Measurements from ENCODE around the gene TMEM120B. TPM values are rescaled to one million over a fixed set of nuclear protein-coding genes. Genes with fewer than 3 reads are reported as not detected.

TMEM120B gene
- total and polyA plus RNA-seq, 4 donors, result 3.9 to 17.7 (median 8.1) TPM

GRCh38 chr12:121816925-121817647, 104.5 kb downstream of the TMEM120B start:
- ATAC-seq (ENCODE audit: insufficient read depth, low FRiP score) (no peak), DNase-seq (no peak)
- WGBS, 2 donors, result 95 to 96% methylated on average over 44 to 47 of the region's 47 CpGs
- H3K36me3 ChIP-seq (ENCODE audit: control insufficient read depth in 4 of 4, insufficient read depth in 4 of 4, low read length in 4 of 4), result peaks cover 10 to 53% (median 33%) of the 10 kb centered on the region in 4 donors
- no peak overlapping the region for H3K4me3 ChIP-seq
- no peaks in the 10 kb centered on the region for H3K9me3 ChIP-seq (ENCODE audit: control insufficient read depth in 4 of 4, insufficient read depth in 3 of 4, low read length in 3 of 4)
- TF ChIP-seq CTCF (IDR thresholded peaks at IDR 0.05; ENCODE audit: control extremely low read depth, extremely low read depth), result no peak
- H3K27me3 ChIP-seq (ENCODE audit: control insufficient read depth in 3 of 3, insufficient read depth in 3 of 3, low read length in 2 of 3), result no peaks in the 10 kb centered on the region
- no peak overlapping the region for H3K9ac ChIP-seq (ENCODE audit: insufficient read depth in 1 of 2, low read length in 2 of 2)
- H3K27ac ChIP-seq (ENCODE audit: low read depth in 1 of 2, low read length in 1 of 2), result no peak overlapping the region
- H3K4me1 ChIP-seq (ENCODE audit: control insufficient read depth in 5 of 5, insufficient read depth in 5 of 5, low read length in 5 of 5), result peaks cover 0 to 7% (median 2%) of the 10 kb centered on the region in 5 donors

DNA sequence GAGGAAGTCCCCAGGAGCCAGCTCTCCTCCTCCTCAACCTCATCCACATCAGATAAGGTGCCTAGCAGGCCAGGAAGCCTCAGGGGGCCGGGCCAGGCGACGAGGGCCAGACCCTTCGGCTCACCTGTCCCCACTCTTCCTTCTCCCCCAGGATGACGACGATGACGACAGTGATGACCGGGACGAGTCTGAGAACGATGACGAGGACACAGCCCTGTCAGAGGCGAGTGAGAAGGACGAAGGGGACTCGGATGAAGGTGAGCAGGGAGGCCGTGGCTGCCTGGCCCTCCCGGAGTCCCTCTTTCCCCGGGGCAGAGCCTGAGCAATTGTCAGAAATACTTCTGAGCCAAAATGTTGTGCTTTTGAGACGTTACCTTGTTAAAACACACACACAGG, 105.1 kb downstream of the TMEM120B start:
- WGBS, 2 donors, result 94% methylated on average over 18 of the region's 18 CpGs
- no peak overlapping the region for H3K27ac ChIP-seq (ENCODE audit: low read depth in 1 of 2, low read length in 1 of 2)
- no peak for DNase-seq
- no peaks in the 10 kb centered on the region for H3K27me3 ChIP-seq (ENCODE audit: control insufficient read depth in 3 of 3, insufficient read depth in 3 of 3, low read length in 2 of 3)
- H3K9me3 ChIP-seq (ENCODE audit: control insufficient read depth in 4 of 4, insufficient read depth in 3 of 4, low read length in 3 of 4), result no peaks in the 10 kb centered on the region
- no peak for ATAC-seq (ENCODE audit: insufficient read depth, low FRiP score)
- no peak overlapping the region for H3K4me3 ChIP-seq
- H3K36me3 ChIP-seq (ENCODE audit: control insufficient read depth in 4 of 4, insufficient read depth in 4 of 4, low read length in 4 of 4), result peaks cover 16 to 59% (median 34%) of the 10 kb centered on the region in 4 donors
- no peak for TF ChIP-seq CTCF (IDR thresholded peaks at IDR 0.05; ENCODE audit: control extremely low read depth, extremely low read depth)
- H3K9ac ChIP-seq (ENCODE audit: insufficient read depth in 1 of 2, low read length in 2 of 2), result no peak overlapping the region
- peaks cover 0 to 5% (median 0%) of the 10 kb centered on the region in 5 donors for H3K4me1 ChIP-seq (ENCODE audit: control insufficient read depth in 5 of 5, insufficient read depth in 5 of 5, low read length in 5 of 5)

- H3K9ac ChIP-seq (ENCODE audit: insufficient read depth in 1 of 2, low read length in 2 of 2), result no peak overlapping the region
- peaks cover 21 to 69% (median 39%) of the 10 kb centered on the region in 4 donors for H3K36me3 ChIP-seq (ENCODE audit: control insufficient read depth in 4 of 4, insufficient read depth in 4 of 4, low read length in 4 of 4)
- no peak for TF ChIP-seq CTCF (IDR thresholded peaks at IDR 0.05; ENCODE audit: control extremely low read depth, extremely low read depth)
- ATAC-seq (ENCODE audit: insufficient read depth, low FRiP score) (no peak), DNase-seq (no peak)
- H3K27ac ChIP-seq (ENCODE audit: low read depth in 1 of 2, low read length in 1 of 2), result no peak overlapping the region
- H3K27me3 ChIP-seq (ENCODE audit: control insufficient read depth in 3 of 3, insufficient read depth in 3 of 3, low read length in 2 of 3), result no peaks in the 10 kb centered on the region
- H3K4me1 ChIP-seq (ENCODE audit: control insufficient read depth in 5 of 5, insufficient read depth in 5 of 5, low read length in 5 of 5), result no peaks in the 10 kb centered on the region
- no peak overlapping the region for H3K4me3 ChIP-seq
- H3K9me3 ChIP-seq (ENCODE audit: control insufficient read depth in 4 of 4, insufficient read depth in 3 of 4, low read length in 3 of 4), result no peaks in the 10 kb centered on the region
- 95% methylated on average over 22 of the region's 22 CpGs for WGBS, 2 donors
Observed at GRCh38 chr12:121819212-121819949, 106.8 kb downstream of the TMEM120B start.
